Smooth muscle cell of the brain vasculature (primary cell): Measurements from ENCODE around the gene BUB1B.

Experiments used
- DNase-seq: peaks from one replicate; pipeline ENCODE4 v3.0.0-alpha.2; 2012; ENCODE audit warnings: low read depth, low spot score

BUB1B gene

DNA sequence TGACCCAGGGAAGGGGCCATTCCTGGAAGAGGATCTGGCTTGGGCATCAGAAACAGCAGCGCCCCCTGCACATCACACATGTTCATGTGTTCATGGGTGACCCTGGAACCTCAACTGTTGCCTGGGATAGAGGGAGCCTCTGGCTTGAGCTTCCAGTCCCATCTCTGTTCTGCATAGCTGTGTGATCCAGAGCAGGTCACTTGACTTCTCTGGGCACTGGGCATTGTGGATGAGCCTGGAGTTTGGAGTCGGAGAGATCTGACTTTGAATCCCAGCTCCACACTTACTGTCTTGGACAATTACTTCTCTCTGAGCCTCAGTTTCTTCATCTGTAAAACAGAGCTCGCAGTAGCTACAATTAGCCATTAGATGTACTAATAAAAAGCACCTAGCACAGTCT lies 93.6 kb downstream of the BUB1B start:
- no peak for DNase-seq

DNA sequence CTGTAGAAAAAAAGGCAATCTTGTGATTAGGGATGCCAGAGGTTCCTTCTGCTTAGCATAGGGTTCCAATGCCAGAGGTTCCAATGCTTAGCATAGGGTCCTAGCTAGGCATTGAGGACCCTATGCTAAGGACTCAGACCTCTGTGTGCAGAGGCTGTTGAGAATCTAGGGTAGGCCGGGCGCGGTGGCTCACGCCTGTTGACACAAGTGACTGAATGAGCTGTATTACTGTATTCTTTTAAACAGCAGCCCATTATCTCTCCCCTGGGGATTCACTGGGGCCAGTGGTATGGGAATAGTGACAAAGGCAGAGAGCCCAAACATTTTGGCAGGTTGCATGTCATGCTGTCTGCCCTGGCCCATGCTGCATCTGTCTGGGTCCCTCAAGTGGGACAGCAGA lies 94.2 kb downstream of the BUB1B start:
- DNase-seq, result no peak

DNA sequence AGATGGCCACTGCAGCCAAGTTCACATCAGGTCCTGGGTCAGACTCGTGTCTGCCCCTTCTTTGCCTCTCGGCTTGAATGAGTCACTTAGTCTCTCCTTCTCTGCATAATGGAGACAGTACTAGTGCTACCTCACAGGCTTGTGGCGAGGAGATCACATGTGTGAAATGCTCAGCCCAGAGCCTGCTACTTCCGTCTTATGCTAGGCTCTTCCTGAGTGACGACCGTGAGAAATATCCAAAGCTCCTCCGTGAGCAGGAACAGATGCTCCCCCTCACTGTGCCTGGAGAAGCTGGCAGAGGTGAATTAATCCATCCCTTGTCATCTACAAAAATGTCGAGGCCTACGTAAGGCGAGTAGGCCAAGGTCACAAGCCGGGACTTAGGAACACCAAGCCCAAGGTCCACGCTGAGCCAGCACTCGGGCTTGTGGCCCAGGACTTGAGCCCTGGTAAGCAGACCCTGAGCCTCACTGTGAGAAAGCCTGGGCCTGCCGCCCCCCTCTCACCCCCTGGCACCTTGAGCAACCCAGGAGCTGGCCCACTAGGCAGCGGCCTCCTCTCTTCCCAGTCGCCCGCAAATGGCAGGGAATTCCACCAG lies 95.9 kb downstream of the BUB1B start:
- DNase-seq, result no peak

DNA sequence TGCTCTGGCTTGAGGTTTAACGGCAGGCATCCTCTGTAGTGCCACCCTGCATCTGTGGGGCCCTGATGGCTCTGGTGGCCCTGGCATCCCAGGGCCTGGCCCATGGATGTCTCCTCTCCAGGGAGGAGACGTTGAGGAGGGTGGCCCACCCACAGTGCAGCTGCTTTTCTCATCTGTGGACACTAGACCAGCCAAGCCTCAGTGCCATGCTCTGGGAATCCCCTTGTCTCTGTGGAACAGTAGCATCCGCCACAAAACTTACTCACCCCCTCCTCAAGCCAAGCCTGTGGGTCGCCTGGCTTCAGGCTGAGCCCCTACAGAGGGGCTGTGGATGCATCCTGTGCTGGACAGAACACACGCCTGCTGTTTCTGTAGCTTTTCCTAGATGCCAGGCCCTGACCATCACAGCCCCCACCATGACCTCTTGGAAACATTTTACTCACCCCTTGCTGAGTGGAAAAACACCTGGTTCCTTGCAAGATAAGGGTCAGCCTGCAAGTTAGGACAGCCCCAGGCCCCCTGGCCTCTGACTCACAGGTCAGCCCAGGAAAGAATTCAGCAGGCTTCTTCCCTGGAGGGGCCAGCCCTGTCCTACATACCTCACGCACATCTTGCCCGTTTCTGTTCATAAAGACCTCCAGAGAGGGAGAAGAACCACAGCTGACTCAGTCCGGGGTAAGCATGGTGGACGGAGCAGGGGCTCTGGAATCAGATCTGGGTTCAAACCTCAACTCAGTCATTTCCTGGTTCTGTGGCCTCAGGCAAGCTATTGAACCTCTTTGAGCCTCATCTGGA lies 97.0 kb downstream of the BUB1B start:
- no peak for DNase-seq

DNA sequence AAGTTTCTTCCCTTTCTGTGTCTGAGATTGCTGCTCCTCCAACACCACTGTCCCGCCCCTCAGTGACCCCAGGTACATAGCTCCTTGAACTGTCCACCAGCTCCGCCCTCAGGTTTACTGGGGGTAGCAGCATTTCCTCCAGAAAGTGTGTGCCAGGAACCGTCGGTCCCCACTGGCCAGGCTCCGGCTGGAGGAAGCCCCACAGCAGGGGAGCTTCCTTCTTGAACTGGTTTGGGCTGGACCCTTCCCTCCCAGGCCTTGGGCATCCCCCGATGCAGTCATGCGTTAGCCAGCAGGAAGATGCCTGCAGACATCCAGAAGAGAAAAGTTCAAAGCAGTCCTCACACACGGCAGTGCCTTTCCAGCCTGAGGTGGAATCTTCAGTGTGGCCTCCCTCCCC lies 97.7 kb downstream of the BUB1B start:
- DNase-seq, result no peak

- no peak for DNase-seq
These were observed 98.2 kb downstream of the BUB1B start for GRCh38 chr15:40259021-40259420.

DNA sequence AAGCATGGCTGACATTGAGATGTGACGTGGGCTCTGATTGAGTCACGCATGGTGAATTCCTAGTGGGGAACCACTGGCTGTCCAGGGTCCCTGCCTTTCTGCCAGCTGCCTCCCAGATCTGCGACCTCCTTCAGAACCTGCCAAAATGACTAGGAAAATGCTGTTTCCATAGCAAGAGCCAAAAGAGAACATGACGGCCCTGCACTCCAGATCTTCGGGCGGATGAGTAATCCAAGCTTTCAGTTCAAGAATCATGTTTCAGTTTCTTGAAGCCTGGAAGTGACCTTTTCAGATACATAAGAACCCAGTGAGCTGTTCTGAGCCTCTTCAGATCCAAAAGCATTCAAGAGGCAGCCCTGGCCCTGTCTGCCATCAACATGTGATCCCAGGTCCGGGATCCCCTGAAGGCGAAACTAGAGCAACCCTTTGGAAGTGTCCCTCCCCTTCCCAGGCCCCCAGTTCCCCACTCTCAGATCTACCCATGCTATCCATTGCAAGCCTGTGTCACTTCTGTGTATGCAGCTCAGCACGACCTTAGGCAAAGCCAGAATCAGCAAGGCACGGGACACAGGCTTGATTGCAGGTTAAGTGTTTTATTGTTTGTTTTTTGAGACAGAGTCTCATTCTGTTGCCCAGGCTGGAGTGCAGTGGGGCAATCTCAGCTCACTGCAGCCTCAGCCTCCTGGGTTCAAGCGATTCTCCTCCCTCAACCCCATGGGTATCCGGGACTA lies 102.3 kb downstream of the BUB1B start:
- no peak for DNase-seq

DNA sequence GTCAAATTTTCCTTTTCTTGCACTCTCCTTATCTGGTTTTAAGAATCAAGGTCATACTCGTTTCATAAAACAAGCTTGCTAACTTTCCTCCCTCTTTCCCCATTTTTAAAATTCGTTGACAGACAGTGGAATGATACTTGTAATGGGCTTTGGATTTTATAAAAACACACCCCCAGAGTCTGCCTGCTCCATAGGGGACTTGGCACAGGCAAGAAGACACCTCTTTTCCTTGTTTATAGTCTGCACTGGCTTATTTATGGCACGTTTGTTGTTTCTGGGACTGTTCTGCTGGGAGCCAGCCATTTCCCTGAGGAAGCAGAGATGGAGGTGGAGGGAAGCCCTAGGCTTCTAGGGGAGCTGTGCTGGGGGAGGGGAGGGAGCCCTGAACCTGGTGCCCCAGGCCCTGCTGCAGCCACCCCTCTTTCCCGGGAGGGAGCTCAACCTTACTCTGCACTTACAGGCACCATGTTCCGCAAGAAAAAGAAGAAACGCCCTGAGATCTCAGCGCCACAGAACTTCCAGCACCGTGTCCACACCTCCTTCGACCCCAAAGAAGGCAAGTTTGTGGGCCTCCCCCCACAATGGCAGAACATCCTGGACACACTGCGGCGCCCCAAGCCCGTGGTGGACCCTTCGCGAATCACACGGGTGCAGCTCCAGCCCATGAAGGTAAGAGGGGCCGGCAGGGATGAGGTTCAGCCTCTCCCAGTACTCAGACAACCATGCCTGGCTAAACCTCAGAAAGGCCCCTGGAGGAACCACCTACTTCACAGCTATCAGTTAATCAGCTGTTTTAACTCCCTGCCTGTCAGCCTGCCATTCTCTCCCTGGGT lies 103.7 kb downstream of the BUB1B start:
- DNase-seq, result no peak

- DNase-seq, result no peak
These were observed 104.5 kb downstream of the BUB1B start for GRCh38 chr15:40265355-40265754.

GRCh38 chr15:40265875-40266274 lies 105.0 kb downstream of the BUB1B start:
- no peak for DNase-seq

DNA sequence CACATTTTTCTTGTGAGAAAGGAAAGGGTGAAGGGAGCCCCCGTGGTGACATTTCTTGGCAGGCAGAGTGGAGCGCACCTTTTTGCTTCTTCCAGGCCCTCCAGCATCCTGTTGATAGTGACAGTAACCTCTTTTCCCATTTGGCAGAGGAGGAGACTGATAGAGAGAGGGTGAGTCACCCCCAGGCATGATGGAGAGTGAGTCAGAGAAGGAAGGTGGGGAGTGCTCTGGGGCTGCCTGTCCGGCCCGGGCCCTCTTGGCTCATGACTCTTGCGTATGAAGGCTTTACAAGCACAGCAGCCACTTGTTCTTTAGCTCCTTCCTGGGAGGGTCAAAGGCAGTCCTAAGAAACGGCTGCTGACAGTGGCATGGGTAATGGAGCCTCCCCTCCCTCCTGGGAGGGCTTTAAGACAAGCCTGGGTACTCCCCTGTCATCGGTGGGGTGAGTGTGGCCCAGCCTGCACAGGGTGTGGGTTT lies 106.0 kb downstream of the BUB1B start:
- DNase-seq, result peak; percentile 76

- DNase-seq, result no peak
These were observed 106.8 kb downstream of the BUB1B start for GRCh38 chr15:40267670-40268069.

DNA sequence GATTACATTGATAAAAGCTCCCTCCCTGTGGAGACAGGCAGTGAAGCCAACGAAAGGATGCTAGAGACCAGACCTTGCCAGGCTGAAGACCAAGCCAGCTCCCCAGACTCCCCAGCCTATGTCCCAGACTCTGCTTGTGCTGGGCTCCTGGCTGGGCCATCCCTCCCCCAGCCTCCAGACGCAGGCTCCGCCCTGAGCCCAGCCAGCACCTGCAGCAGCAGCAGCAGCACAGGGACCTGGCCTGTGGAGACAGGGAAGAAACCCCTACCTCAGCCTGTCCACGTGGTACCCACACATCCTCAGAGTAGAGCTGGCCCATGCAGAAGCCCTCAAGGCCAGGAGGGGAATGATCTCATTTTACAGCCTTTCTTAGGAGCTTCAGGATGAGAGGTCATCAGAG lies 108.7 kb downstream of the BUB1B start:
- no peak for DNase-seq

GRCh38 chr15:40270246-40270995 lies 109.6 kb downstream of the BUB1B start:
- DNase-seq, result no peak
